ENCODE results near the gene PRKCQ.

The PRKCQ gene

GRCh38 chr10:6388261-6388893, 191.7 kb downstream of the PRKCQ start:
- no peaks in the 10 kb centered on the region for H3K9me2 ChIP-seq (ENCODE audit: low read depth, low read length)
- H3F3A ChIP-seq (ENCODE audit: insufficient read depth, low read length), result no peaks in the 10 kb centered on the region
- no peaks in the 10 kb centered on the region for H3K9me3 ChIP-seq (ENCODE audit: low read length)
- H3K27me3 ChIP-seq (ENCODE audit: insufficient read depth, low read length), result no peaks in the 10 kb centered on the region
- no peak overlapping the region for H3K4me3 ChIP-seq (ENCODE audit: low read depth, low read length, poor library complexity, severe bottlenecking)
- no peaks in the 10 kb centered on the region for H3K36me3 ChIP-seq (ENCODE audit: insufficient read depth, low read length)
- no peak overlapping the region for H2AFZ ChIP-seq (ENCODE audit: low read length)
- no peak for TF ChIP-seq CTCF (IDR thresholded peaks at IDR 0.05; ENCODE audit: low read length)
- no peak for TF ChIP-seq EZH2 (IDR thresholded peaks at IDR 0.05; ENCODE audit: borderline replicate concordance, low read length)
- H3K9ac ChIP-seq (ENCODE audit: low read length), result no peak overlapping the region
- no peaks in the 10 kb centered on the region for H4K20me1 ChIP-seq (ENCODE audit: insufficient read depth, low read length)
- H3K4me2 ChIP-seq (ENCODE audit: low read length), result no peak overlapping the region
- no peaks in the 10 kb centered on the region for H3K79me2 ChIP-seq (ENCODE audit: insufficient read depth, low read length)
- H3K27ac ChIP-seq (ENCODE audit: low read depth, low read length, poor library complexity, severe bottlenecking), result no peak overlapping the region
- H3K4me1 ChIP-seq (ENCODE audit: insufficient read depth, low read length, severe bottlenecking), result peaks cover 9% of the 10 kb centered on the region

GRCh38 chr10:6386960-6387359, 193.1 kb downstream of the PRKCQ start:
- no peak overlapping the region for H2AFZ ChIP-seq (ENCODE audit: low read length)
- H3K9ac ChIP-seq (ENCODE audit: low read length), result no peak overlapping the region
- H3K36me3 ChIP-seq (ENCODE audit: insufficient read depth, low read length), result no peaks in the 10 kb centered on the region
- no peak for TF ChIP-seq CTCF (IDR thresholded peaks at IDR 0.05; ENCODE audit: low read length)
- TF ChIP-seq EZH2 (IDR thresholded peaks at IDR 0.05; ENCODE audit: borderline replicate concordance, low read length), result no peak
- no peaks in the 10 kb centered on the region for H4K20me1 ChIP-seq (ENCODE audit: insufficient read depth, low read length)
- no peak overlapping the region for H3K4me3 ChIP-seq (ENCODE audit: low read depth, low read length, poor library complexity, severe bottlenecking)
- H3K4me2 ChIP-seq (ENCODE audit: low read length), result no peak overlapping the region
- no peaks in the 10 kb centered on the region for H3K79me2 ChIP-seq (ENCODE audit: insufficient read depth, low read length)
- H3K27me3 ChIP-seq (ENCODE audit: insufficient read depth, low read length), result no peaks in the 10 kb centered on the region
- H3K27ac ChIP-seq (ENCODE audit: low read depth, low read length, poor library complexity, severe bottlenecking), result no peak overlapping the region
- H3K4me1 ChIP-seq (ENCODE audit: insufficient read depth, low read length, severe bottlenecking), result peaks cover 16% of the 10 kb centered on the region
- H3K9me2 ChIP-seq (ENCODE audit: low read depth, low read length), result no peaks in the 10 kb centered on the region
- no peaks in the 10 kb centered on the region for H3K9me3 ChIP-seq (ENCODE audit: low read length)
- no peaks in the 10 kb centered on the region for H3F3A ChIP-seq (ENCODE audit: insufficient read depth, low read length)

GRCh38 chr10:6386346-6386745, 193.7 kb downstream of the PRKCQ start:
- Histone ChIP-seq H3K4me1 (ENCODE audit: insufficient read depth, low read length, severe bottlenecking) (peaks cover 17% of the 10 kb centered on the region), H3K9me2 (ENCODE audit: low read depth, low read length) (no peaks in the 10 kb centered on the region), H3K36me3 (ENCODE audit: insufficient read depth, low read length) (no peaks in the 10 kb centered on the region), H4K20me1 (ENCODE audit: insufficient read depth, low read length) (no peaks in the 10 kb centered on the region), H3F3A (ENCODE audit: insufficient read depth, low read length) (no peaks in the 10 kb centered on the region), H3K27me3 (ENCODE audit: insufficient read depth, low read length) (no peaks in the 10 kb centered on the region), H2AFZ (ENCODE audit: low read length) (no peak overlapping the region), H3K4me2 (ENCODE audit: low read length) (no peak overlapping the region), H3K27ac (ENCODE audit: low read depth, low read length, poor library complexity, severe bottlenecking) (no peak overlapping the region), H3K9ac (ENCODE audit: low read length) (no peak overlapping the region), H3K79me2 (ENCODE audit: insufficient read depth, low read length) (no peaks in the 10 kb centered on the region), H3K9me3 (ENCODE audit: low read length) (no peaks in the 10 kb centered on the region), H3K4me3 (ENCODE audit: low read depth, low read length, poor library complexity, severe bottlenecking) (no peak overlapping the region)
- TF ChIP-seq CTCF (IDR thresholded peaks at IDR 0.05; ENCODE audit: low read length) (no peak), EZH2 (IDR thresholded peaks at IDR 0.05; ENCODE audit: borderline replicate concordance, low read length) (no peak)
